Cardiac septum (tissue), 1 donor: ENCODE data around the gene ETFA. TPM values are rescaled to one million over a fixed set of nuclear protein-coding genes. Genes with fewer than 3 reads are reported as not detected.
"Not testable (repeated sequence)": the region's sequence is repeated elsewhere in the genome, so short reads cannot be mapped to it uniquely, and the experiment has no call there.

ENCODE experiments used
- DNase-seq: peaks from one replicate; pipeline ENCODE4 v3.0.0-alpha.2; 2020; ENCODE audit warnings: low spot score
- intact Hi-C: fragments of 100-400 bp; cut with DNase I; formaldehyde crosslinking; loops from one replicate; pipeline ENCODE4 v1.14.0; 2022
- total RNA-seq: library from RNA; stranded (reverse); fragmentation: NEBNext Ultra II Directional; extraction: Animal tissue kit (Norgen Biotek cat#: 25700); gene quantifications from one replicate; pipeline ENCODE4 v1.2.1, GENCODE V29; 2021
- donor health status: DM: no; HTN: no; CAD: no.

Gene ETFA
- total RNA-seq, 1 donor from 2014 or later = 351 TPM

DNA sequence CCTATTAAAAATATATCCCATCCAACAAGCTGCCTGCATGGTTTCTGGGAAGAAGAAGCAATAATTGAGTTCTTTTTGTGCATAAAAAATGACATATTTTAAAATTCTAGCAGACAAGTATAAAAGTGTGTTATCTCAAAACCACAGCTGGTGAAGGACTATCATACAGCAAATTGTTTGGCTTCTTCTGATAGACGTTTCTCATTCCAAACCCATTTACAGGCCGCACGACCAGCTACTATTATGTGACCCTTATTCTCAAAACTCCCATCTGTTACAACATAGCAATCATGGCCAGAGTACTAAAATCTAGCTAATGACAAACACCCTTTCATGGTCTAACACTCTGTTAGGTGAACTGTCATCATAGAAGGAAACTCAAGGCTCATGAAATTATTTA is 21.7 kb downstream of the ETFA start:
- DNase-seq = no peak
- intact Hi-C loops = no loop called here

DNA sequence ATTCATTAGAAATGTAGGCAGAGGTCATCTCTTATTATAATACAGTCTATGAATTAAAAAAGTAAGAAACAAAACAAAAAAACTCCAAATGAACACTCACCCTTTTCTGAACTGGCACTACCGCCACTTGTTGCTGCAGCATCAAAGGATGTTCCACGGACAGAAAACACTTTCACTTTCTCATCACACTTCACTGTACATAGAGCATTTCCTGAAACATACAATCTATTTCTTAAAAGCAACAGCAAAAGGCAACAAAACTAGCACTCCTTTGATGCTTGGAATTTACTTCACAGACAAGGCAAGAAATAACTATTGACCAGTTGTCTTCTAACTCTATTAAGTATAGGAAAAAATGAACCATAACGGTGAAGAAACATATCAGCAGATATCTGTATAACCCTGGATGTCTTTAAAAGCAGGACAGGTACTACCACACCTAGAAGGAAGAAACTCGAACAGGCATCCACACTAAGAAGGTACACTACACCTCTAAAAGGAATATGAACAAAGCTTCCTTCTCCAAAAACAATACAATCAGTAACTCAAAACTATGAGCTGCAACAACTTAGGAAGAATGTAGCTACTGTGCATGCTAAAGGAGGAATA is 24.9 kb downstream of the ETFA start:
- no peak for DNase-seq
- intact Hi-C loops = no loop called here

- intact Hi-C loops = no loop called here
- no peak for DNase-seq
Measured at GRCh38 chr15:76285241-76285825, 25.9 kb downstream of the ETFA start.

GRCh38 chr15:76282465-76282864 is 28.8 kb downstream of the ETFA start:
- no peak for DNase-seq
- intact Hi-C loops = no loop called here

GRCh38 chr15:76278651-76279050 is 32.6 kb downstream of the ETFA start:
- DNase-seq = no peak
- intact Hi-C loops = no loop called here

DNA sequence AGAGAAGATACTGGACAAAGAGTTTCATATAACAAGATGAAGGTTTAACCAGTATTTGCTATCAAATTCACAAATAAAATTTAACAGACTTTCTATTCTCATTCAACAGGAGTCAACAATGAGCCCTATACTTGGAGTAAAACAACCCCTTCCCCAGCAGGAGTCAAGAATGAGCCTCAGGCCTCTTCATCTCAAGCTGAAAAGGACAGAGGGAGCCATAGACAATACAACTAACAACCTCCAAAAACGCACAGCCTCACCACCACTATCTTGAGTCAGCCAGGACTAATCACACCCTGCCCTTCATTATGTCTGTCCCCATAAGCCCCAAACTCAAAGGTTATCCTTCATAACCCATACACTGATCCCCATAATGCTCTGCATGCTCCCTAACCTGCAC is 36.4 kb downstream of the ETFA start:
- DNase-seq = no peak
- intact Hi-C loops = no loop called here

DNA sequence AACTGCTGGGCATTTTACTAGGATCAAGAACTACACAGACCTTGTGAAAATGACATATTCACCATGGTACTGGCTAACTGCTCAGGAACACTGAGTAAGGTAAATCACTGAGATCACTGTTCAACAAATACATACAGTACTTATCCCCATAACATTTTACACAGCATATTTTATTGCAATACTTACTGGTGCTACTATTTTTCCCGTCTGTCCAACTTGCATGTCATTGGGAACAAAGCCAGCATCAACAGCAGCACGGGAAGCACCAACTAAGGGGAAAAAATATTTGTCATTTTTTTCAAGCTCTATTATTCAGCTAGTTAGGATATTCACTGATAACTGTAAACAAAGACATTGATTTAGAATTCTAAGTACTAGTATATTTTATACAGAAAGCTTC is 37.0 kb downstream of the ETFA start:
- intact Hi-C loops = no loop called here
- no peak for DNase-seq

DNA sequence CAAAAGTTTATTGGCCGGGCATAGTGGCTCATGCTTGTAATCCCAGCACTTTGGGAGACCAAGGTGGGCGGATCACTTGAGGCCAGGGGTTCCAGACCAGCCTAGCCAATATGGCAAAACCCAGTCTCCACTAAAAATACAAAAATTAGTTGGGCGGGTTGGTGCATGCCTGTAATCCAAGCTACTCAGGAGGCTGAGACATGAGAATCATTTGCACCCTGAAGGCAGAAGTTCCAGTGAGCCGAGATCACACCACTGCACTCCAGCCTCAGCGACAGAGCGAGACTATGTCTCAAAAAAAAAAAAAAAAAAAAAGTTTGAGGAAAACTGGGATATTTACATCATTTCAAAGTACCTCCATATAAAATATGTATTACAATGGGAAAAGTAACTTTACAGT is 40.4 kb downstream of the ETFA start:
- intact Hi-C loops = no loop called here
- DNase-seq = no peak

DNA sequence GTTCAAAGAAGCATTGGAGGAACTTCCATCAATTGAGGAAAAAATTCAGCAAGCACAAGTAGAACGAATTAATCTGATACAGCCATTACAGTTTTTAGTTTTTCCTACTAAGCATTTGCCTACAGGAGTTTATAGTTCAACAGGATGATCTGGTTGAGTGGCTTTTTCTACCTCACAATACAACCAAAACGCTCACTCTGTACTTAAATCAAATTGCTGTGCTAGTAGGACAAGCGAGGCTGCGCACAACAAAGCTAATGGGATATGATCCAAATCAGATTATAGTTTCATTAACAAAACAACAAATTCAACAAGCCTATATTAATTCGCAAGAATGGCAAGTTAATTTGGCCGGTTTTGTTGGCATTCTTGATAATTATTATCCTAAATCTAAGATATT is 44.2 kb downstream of the ETFA start:
- no peak for DNase-seq
- intact Hi-C loops = no loop called here

GRCh38 chr15:76265769-76266168 is 45.5 kb downstream of the ETFA start:
- DNase-seq, intact Hi-C loops: not testable (repeated sequence)

DNA sequence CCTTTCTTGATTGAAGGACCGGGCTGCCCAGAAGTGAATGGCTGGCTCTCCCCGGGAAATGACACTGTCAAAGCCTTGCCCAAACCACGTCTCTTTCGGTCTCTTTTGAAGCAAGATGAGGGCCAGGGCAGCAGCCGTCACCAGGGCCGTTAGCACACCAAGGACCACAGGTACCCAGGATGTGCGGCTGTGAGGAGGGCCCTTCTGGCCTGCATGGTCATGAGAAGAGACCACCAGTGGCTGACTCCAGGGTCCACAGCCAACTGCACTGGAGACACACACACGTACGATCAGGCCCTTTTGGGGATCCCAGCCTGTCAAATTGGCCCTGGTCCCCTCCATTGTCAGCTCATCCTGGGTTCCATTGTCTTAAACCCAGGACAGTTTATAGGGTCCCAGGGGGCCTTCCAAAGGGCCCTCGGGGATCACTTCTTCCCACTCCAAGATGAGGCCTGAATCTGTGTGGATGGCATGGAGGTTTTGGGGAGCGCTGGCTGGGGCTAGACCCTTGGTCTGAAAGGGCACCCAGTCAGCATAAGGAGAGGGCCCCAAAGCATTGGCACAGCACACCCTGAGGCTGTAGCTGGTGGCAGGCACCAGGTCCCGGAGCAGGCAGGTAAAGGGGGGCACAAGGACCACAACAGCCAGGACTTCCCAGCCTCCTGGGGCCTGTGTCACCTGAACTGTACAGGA is 50.9 kb downstream of the ETFA start:
- no peak for DNase-seq
- intact Hi-C loops = no loop called here

GRCh38 chr15:76259392-76259791 is 51.9 kb downstream of the ETFA start:
- DNase-seq = no peak
- intact Hi-C loops = no loop called here

DNA sequence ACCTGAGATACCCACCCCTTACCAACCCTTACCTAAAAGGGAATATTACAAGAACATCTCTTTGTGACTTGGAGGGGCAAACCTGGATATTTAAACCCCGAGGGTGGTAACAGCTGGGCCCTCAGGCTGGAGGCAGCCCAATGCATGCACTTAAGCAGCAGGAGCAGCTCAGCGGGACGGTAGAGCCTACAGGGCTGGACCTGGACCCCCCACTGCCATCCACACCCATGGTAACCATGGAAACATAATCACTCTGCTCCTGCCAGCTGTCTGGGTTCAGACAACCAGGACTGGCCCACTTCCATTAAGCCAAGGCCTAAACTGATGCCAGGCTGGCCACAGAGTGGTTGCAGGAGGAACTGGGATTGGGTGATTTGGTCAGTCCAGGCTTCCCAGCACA is 52.8 kb downstream of the ETFA start:
- DNase-seq = no peak
- intact Hi-C loops = no loop called here

- intact Hi-C loops = no loop called here
Measured at GRCh38 chr15:76253691-76254473, 57.4 kb downstream of the ETFA start.

DNA sequence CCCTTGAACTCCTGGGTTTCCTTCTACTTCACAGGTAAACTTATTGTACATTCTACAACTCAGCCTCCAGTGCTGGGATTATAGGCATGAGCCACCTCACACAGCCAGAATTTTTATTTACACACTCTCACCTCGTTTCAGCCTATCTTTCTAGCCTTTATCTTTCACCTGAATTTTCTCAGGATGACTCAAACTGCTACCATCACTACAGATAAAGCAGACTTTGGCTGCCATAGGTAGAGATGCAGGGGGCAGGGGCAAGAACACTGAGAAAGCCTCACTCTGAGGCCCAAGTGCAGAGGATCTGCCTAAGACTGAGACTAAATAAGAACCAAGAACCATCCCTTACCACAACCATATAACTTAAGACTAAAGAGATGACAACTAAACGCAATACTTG is 59.0 kb downstream of the ETFA start:
- intact Hi-C loops = no loop called here
- no peak for DNase-seq

More at GRCh38 chr15:76253691-76254473, 57.4 kb downstream of the ETFA start:
- no peak for DNase-seq

- no peak for DNase-seq
- intact Hi-C loops = no loop called here
Measured at GRCh38 chr15:76251717-76252116, 59.6 kb downstream of the ETFA start.

DNA sequence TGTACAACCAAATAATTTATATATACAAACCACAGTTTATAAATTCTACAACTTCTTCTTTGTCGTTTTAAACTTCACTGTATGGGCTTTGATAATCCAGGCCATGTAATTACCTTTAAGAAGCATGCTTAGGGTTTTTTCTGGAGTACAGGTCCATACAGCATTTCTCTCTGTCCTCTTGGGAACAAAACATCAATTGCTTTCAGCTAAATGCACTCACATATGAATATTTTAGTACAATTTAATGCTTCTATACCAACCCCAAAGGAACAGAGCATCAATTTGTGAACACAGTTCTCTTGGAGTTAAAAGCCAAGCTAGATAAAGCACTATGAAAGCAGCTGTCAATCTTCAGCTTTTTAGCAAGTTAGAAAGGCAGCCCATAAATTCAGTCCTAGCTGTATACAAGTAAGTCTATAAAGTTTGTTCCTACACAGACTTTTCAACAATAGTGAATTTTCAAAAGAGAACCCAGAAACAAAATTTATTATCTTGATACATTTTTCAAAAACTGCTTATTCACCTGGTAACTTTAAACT is 66.1 kb downstream of the ETFA start:
- no peak for DNase-seq
- intact Hi-C loops = no loop called here

DNA sequence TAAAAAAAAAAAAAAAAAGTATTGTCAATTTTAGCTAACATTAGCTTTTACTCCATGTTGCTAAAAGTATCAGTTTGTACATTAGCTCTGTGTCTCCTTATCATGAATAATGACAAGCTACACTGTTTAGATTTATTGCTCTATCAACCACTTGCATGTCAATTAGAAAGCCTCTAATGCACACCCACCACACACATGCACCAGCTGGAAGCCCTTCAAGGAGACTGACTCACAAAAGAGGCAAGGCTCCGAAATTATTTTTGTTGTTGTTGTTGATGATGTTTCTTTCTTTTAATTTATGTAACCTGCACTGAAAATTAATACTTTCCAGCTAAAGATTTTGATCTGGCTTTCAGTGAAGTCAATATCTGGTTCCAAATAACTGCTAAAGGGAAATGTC is 71.5 kb downstream of the ETFA start:
- intact Hi-C loops = loop anchor here (2.0 kb wide), 1 partner anchor 91 kb away; no protein-coding TSS in a partner anchor
- DNase-seq = no peak

- intact Hi-C loops = no loop called here
- no peak for DNase-seq
Measured at GRCh38 chr15:76236350-76236749, 74.9 kb downstream of the ETFA start.

DNA sequence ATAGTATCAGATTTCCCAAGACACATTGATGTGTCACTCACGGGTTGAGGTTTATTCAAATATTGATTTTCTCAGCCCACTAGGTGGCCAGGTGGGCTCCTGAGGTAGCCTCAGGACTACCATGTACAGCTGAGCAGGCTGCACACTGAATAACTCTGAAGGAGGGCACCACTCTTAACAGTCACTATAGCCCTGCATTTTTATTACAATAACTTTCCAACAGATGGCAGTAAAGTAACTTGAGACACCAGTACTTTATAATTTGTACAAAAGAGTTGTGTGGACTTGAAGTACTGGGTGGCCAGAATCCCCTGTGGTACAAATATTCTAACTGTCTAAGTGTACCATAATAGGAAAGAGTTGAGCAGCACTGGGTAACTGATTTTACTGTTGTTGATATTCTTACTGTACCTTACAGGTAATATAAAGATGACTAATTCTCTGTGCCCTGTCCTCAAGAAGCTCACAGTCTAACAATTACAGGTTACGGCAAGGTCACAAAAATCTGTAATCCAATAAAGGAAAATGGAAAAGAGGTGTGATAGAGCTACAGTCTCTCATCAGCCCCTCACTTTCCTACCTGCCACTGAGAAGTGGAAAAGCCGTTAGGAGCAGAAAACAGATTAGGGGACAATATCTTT is 76.0 kb downstream of the ETFA start:
- intact Hi-C loops = no loop called here
- DNase-seq = no peak
